Stimulated activated CD4-positive, alpha-beta T cell treated with anti-CD3 and anti-CD28 coated beads, Interleukin-2, amount 100 ng/mL, for 48 hours (primary cell): Measurements from ENCODE around the gene ENTPD8.

Experiments
- DNase-seq, 2 donors: peaks; one replicate each; pipeline ENCODE4 v3.0.0-alpha.2; 2020

Gene ENTPD8, protein sequence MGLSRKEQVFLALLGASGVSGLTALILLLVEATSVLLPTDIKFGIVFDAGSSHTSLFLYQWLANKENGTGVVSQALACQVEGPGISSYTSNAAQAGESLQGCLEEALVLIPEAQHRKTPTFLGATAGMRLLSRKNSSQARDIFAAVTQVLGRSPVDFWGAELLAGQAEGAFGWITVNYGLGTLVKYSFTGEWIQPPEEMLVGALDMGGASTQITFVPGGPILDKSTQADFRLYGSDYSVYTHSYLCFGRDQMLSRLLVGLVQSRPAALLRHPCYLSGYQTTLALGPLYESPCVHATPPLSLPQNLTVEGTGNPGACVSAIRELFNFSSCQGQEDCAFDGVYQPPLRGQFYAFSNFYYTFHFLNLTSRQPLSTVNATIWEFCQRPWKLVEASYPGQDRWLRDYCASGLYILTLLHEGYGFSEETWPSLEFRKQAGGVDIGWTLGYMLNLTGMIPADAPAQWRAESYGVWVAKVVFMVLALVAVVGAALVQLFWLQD

GRCh38 chr9:137441289-137441934, at the start of gene ENTPD8:
Gene ENTPD8 (minus strand): TSS chr9:137441357. CDS start chr9:137438285, 3,072 bp downstream.
- no peak for DNase-seq

GRCh38 chr9:137490532-137491186, 49.5 kb upstream of the ENTPD8 start:
- no peak for DNase-seq

DNA sequence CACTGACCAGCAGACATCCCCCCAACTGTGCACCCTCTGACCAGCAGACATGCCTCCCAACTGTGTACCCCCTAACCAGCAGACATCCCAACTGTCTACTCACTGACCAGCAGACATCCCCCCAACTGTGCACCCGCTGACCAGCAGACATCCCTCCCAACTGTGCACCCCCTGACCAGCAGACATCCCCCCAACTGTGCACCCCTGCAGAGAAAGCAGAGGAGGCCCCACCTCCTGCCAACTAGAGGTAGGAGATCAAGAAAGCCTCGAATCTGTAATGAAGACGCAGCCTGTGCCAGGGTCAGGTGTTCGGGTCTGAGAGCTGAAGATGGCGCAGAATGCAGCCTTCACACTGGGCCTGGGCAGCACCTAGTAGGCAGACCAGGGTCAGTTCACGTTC, 47.7 kb upstream of the ENTPD8 start:
- DNase-seq, result no peak

DNA sequence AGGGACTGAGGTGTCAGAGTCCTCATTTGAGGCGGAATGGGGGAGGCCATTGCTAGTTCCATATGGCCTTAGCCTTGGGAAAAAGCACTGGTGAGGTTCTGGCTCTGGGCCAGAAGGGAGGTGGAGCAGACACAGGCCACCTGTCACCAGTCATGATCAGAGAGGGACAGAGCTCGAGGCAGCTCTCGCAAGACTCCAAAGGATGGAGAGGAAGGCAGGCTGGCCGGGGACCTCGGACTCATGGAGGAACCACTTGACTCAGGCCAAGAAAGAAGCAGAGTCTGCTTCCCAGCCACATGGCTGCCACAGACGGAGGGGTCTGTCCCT, 47.1 kb upstream of the ENTPD8 start:
- no peak for DNase-seq

GRCh38 chr9:137487454-137488326, 46.5 kb upstream of the ENTPD8 start:
- no peak for DNase-seq

GRCh38 chr9:137486545-137487453, 45.6 kb upstream of the ENTPD8 start:
- no peak for DNase-seq

DNA sequence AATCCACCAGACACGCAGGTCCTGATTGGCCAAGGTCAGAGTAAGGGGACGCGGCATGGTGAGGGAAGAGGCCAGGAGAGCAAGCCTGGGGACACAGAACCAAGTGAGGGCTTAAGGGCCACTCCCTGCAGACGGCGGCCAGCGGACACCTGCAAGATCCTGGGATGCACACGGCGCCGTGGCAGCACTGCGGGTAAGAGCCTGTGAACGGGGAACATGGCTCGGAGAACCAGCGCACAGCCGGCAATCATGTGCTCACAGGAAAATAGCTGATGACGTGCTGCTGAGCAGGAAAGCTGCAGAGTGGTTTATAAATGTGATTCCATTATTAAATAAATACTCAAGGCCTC, 45.0 kb upstream of the ENTPD8 start:
- DNase-seq, result no peak

DNA sequence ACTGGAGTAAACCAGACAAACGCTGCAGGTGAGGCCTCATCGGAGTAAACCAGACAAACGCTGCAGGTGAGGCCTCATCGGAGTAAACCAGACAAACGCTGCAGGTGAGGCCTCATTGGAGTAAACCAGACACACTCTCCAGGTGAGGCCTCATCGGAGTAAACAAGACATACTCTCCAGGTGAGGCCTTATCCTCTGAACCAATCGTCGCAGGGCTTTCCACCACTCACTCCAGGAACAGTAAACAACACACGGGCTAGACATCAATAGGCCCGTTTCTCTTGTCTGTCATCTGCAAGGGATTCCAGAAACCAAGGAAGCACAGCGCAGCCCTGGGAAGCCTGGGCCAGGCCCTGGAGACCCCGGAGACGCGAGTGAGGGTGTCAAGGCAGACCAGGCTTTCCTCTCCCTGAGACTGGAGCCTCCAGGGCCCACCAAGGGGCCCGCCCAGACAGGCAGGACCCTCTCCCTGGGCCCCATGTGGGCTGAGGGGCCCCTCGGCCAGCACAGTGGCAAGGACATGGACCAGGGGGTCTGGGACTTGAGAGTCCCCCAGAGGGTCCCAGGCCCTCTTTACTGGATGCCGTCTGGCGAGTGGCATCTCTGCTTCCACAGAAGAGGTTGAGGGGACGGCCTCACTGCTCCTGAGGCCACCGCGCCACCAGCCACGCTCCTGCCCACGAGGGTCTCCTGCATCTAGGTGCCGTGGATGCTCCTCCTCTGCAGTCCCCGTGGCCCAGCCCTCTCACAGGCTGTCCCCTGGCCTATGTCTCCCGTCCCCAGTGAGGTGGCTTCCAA, 44.4 kb upstream of the ENTPD8 start:
- no peak for DNase-seq

GRCh38 chr9:137484551-137485315, 43.6 kb upstream of the ENTPD8 start:
- no peak for DNase-seq

DNA sequence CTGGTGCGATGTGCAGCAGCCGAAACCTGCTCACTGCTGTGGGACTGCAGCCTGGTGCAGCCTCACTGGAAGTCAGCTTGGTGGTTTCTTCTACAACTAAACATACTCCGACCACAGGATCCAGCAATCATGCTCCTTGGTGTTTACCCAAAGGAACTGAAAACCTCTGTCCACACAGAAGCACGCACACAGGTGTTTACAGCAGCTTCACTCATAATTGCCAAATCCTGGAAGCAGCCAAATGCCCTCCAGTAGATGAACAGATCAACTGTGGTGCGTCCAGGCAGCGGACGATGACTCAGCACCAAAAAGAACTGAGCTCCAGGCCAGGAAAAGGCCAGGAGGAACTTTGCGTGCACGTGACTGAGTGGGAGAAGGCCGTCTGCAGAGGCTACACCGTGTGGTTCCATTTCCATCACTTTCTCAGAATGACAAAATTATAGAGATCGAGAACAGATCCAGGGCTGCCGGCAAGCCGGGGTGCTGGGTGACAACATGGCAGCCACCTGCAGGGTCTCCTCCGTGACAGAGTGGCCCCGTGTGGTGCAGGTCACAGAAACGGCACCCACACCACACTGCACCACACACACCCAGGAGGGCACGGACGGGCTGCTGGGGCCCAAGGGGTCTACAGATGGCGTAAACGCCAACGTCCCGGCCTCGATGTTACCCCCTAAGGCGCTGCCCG, 41.1 kb upstream of the ENTPD8 start:
- DNase-seq, result no peak

GRCh38 chr9:137480686-137481683, 39.8 kb upstream of the ENTPD8 start:
- no peak for DNase-seq

DNA sequence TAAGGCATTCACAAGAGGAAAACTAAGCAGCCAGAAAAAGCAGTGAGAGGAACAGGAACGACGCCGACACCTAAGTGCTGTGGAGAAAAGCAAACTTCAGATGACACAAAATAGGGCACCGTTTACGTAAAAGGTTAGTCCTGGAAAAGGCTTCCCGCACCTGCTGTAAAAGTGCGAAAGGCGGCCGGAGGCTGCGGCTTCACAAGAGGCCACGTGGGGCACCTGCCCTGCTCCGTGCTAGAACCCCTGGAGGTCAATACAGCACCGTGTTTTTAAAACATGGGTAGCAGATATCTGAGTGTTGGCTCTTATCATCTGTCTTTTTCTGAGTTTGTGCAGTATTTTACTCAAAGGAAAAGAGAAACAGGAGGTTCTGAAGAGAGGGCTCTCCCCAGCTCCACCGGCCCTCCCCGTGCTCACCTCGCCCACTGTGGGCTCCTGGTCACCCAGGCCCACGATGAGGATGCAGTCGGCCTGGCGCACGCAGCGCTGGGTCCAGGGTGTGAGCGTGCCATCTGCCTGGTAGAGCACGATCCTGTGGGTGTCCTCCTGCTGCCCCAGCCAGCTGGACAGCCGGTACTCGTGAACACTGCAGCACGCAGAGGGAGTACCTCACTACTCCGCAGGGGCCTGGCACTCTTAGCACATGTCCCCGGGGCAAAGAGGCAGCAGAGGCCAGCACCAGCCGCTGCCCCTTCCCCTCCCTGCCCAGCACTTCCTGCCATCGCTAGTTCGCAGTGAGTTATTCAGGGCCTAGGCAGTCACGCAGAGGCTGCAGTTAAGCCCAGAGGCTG, 38.9 kb upstream of the ENTPD8 start:
- no peak for DNase-seq

DNA sequence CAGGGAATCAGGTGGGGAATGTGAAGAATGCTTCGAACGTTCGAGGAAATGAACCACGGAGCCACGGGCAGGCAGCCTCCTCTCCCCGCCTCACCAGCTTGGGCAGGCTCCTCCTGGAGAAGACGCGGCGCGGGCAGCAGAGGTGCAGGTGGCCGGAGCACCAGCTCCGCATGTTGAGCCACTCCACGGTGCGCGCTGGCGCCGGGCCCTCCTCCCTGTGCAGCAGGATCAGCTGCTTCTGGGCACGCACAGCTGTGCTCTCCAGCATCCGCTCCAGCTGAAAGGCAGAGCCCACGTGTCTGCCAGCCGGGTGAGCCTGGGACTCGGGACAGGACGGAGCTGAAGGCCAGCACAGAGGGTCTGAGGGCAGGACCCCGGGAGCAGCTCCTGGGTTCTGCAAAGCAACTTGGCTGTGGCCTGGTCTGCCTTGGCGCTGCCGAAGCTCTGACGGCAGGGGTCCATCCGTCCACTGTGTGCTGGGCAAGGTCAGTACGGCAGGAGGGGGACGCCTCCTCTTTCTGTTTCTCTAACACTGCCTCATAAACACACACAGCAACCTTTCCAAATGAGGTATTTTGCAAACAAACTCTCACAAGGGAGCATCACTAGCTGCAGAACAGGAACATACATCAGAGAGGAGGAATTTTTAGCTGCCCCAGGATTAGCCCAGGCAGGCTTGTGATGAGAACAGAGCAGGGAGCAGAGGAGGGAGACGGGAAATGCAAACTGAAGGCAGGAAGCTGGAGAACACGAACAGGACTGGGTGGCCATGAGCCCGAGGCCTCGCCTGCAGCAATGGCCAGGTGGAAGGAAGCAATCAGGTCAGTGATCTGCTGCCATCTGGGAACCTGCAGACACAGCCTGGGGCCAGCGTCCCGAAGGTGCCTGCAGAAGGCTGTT, 38.1 kb upstream of the ENTPD8 start:
- no peak for DNase-seq

DNA sequence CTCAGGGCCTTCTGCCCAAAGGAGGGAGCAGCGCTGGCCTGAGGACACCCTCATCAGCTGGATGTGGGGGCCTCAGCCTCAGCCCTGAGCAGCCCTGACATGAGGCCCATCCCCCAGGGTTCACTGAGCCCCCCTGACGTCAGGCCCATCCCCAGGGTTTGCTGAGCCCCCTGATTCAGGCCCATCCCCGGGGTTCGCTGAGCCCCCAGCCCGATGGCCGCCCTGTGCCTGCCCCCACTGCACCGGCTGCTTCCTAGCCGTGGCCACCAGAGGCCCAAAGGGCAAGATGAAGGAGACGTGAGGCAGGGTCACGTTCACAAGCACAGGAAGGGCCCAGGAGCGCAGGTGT, 37.4 kb upstream of the ENTPD8 start:
- no peak for DNase-seq

DNA sequence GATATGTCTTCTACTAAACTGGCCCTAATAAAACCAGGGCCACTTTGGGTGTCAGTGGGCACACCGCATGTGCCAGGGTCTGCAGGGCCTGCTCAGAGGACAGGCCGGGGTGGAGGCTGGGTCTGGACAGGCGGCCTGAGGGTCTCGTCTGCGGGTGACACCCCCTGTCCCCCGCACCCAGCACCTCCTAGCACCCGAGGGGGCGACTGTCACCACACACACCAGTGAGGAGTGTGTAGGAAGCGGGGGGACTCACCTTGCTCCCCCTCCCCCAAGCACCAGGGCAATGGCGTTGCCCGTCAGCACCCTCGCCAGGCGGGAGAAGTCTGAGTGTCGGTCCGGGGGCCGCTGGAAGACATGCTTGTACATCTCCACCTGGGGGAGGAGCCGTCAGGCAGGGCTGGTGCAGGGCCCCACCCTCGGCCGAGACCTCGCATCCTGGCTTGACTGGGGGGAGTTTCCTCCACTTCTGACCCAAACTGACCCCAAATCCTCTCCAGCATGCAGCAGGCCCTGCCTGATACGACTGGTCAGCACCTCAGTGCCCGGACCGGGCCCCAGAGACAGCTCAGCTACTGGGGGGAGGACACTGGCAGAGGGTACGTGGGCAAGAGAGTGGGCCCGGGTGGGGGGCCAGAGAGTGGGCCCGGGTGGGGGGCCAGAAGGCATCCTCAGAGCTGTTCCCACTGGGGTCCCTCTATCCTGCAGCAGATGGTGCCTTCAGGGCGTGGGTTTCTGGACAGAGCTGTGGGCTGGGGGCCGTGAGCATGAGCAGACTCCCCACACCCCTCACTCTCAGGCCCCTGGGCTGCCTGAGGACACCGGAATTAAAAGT, 36.8 kb upstream of the ENTPD8 start:
- no peak for DNase-seq

GRCh38 chr9:137476856-137477255, 35.7 kb upstream of the ENTPD8 start:
- DNase-seq, result no peak
